Stimulated activated CD8-positive, alpha-beta memory T cell treated with anti-CD3 and anti-CD28 coated beads, Interleukin-4, amount 100 ng/mL, for 1 hour (primary cell): ENCODE measurements around the gene IGSF5.

Experiments
- DNase-seq, 2 donors: peaks; one replicate each; pipeline ENCODE4 v3.0.0-alpha.2; 2020; ENCODE audit warnings: low read depth in 2 of 2, low spot score in 1 of 2

Gene IGSF5

GRCh38 chr21:39812983-39813382 lies 68.0 kb downstream of the IGSF5 start:
- no peak for DNase-seq

DNA sequence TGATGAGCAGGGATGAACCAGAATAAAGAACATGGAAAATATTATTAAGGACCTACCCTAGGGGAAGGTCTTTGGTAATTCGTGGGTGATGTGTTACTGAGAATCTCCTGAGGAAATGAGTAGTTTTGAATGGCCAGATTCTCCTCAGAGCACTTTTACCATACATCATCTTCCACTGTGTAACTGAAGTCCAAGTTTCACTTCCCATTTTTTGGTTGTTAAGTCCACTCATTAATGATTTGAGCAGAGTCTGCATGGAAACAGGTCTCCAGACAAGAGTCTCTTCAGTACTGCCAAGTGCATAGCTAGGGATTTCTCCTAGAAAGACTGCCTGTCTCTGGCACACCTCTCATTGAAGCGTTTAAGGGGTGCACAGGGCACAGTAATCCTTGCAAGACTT lies 73.6 kb downstream of the IGSF5 start:
- DNase-seq: no peak

- DNase-seq: no peak
Observed at GRCh38 chr21:39822042-39822441, 77.1 kb downstream of the IGSF5 start.

DNA sequence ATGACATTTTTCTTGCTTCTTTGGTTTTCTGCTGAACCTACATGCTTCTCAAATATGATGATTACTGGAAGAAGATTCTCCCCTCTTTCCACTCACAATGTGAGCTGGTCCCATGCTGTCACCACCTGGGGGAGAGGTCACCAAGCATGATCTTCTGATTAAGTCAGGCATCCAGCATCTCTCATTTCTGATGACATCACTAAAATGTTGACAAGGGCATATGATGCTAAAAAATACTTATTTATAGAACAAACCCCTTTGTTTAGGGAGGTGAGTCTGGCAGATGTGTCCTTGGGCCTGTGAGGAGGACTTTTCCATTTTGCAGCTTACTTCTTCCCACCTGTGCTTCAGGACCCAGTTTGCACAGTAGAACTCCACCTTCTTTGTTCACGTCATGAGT lies 80.3 kb downstream of the IGSF5 start:
- DNase-seq: no peak

DNA sequence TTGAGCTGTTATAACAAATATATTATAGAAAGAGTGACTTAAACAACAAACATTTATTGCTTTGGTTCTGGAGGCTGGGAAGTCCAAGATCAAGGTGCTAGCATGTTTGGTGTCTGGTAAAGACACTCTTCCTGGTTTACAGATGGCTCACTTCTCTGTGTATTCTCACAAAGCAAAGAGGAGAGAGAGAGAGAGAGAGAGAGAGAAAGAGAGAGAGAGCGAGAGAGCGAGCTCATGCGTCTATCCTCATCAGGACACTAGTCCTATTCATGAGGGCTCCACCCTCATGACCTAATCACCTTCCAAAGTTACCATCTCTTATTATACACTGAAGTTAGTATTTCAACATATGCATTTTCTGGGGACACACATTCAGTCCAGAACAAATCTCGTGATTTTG lies 89.6 kb downstream of the IGSF5 start:
- DNase-seq: no peak

DNA sequence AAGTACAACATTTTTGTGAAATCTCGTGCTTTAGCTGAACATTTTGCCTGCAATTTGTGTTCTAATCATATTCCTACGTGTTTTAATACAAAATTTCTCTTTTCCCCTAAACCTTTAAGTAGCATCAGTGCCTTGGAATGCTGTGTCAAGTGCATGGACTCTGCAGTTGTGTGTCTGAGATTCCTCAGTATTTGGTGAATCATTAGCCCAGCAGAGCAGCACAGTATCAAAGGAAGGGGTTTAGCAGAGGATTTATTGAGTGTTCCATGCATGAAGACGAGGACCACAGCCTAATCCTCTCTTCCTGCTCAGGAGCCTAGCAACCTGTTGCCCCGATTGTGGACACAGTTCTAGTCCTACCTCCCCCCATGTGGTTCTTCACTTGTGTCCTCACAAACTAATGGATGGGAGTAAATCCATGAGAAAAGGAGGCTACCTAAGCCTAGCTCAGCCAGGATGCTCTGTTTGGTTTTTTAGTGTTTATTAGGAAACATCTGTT lies 92.9 kb downstream of the IGSF5 start:
- no peak for DNase-seq

DNA sequence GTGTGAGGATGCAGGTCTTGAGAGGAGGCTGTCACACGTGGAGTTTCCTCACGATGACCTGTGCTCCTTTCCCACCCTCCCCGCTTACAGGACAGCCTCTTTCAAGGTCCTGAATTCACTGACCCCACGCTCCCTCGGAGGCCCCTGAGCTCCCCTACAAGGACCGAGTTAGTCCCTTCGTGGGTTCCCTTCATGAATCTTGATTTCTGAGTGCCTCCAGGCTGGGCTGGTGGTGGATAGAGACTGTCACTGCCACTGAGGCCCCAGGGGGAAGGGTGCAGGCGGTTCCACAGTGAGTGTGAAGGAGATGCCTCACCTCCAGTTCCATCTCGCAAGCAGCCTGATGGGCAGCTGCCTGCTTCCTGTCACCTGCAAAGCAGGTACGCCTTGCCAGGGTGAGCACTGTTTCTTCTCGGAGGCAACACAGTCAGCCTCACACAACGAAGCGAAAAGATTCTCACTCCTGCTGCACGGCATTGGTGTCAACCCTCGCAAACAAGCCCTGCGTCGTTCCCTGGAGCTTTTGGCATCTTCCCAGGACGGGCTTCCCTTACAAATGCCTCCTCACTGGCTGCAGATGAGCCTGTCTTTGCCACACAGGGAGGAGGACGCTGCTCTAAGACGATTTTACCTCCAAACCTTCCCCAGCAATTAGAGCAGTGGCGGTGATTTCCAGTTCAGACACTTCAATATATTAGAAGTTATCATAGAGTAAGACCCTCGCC lies 95.6 kb downstream of the IGSF5 start:
- no peak for DNase-seq

- no peak for DNase-seq
Observed at GRCh38 chr21:39842741-39843459, 97.9 kb downstream of the IGSF5 start.

DNA sequence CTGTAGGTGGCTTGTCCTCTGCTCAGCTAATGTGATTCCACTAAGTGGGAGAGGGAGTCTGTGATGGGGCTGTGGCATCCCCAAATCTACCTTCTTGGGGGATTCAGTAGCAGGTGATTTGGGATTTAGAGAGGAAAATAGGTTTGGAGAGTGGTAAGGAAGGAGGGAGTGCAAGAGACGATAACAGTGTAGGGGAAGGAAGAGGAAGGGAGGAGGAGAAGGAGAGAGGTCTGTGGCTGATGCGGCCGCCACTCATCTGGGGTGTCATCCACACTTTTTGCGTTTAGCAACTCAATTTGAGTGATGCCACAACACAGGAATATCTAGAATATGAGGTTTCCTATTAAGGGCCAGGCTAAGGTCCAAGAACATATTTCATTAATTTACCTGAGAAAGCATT lies 98.5 kb downstream of the IGSF5 start:
- no peak for DNase-seq

- DNase-seq: no peak
Observed at GRCh38 chr21:39843916-39844315, 98.9 kb downstream of the IGSF5 start.

GRCh38 chr21:39845571-39846130 lies 100.7 kb downstream of the IGSF5 start:
- no peak for DNase-seq

GRCh38 chr21:39847877-39848276 lies 102.9 kb downstream of the IGSF5 start:
- DNase-seq: no peak

GRCh38 chr21:39849014-39849655 lies 104.2 kb downstream of the IGSF5 start:
- no peak for DNase-seq

- no peak for DNase-seq
Observed at GRCh38 chr21:39850333-39850732, 105.3 kb downstream of the IGSF5 start.

- DNase-seq: no peak
Observed at GRCh38 chr21:39851002-39851618, 106.1 kb downstream of the IGSF5 start.
